Measurements from ENCODE around the gene HMGCS1.

The HMGCS1 gene

GRCh38 chr5:43312699-43313034, 545 bp downstream of the HMGCS1 start:
- Histone ChIP-seq H3K4me1 (ENCODE audit: insufficient read depth, low read length) (peaks cover 63% of the 10 kb centered on the region), H3K27me3 (ENCODE audit: insufficient read depth, low read length, poor library complexity) (no peaks in the 10 kb centered on the region), H3K79me2 (ENCODE audit: insufficient read depth, low read length) (peaks cover 56% of the 10 kb centered on the region), H3K9me3 (ENCODE audit: insufficient read depth, low read length, severe bottlenecking) (no peaks in the 10 kb centered on the region), H3K4me3 (ENCODE audit: low read depth in 1 of 2, low read length in 2 of 2) (peak overlapping the region; percentile 89 to 94), H4K20me1 (ENCODE audit: insufficient read depth, low read length) (peaks cover 50% of the 10 kb centered on the region), H3K4me2 (ENCODE audit: insufficient read depth, low read length) (peak overlapping the region; percentile 97), H2AFZ (ENCODE audit: low read depth, low read length) (peak overlapping the region; percentile 61), H3K9ac (ENCODE audit: low read depth, low read length) (peak overlapping the region; percentile 82), H3K27ac (ENCODE audit: low read length) (peak overlapping the region; percentile 86), H3K36me3 (ENCODE audit: insufficient read depth, low read length) (peaks cover 51% of the 10 kb centered on the region)
- DNase-seq (peak; percentile 60), ATAC-seq (ENCODE audit: insufficient read depth, low read depth) (peak; percentile 10)
- TF ChIP-seq CTCF (IDR thresholded peaks at IDR 0.05; ENCODE audit: borderline replicate concordance, extremely low read depth, low read length, poor library complexity, severe bottlenecking) (no peak), EZH2 (IDR thresholded peaks at IDR 0.05; ENCODE audit: borderline replicate concordance, low read depth, low read length, severe bottlenecking) (no peak)

GRCh38 chr5:43312076-43312661, 1.0 kb downstream of the HMGCS1 start:
- Histone ChIP-seq H3K27me3 (ENCODE audit: insufficient read depth, low read length, poor library complexity) (no peaks in the 10 kb centered on the region), H2AFZ (ENCODE audit: low read depth, low read length) (no peak overlapping the region), H4K20me1 (ENCODE audit: insufficient read depth, low read length) (peaks cover 54% of the 10 kb centered on the region), H3K27ac (ENCODE audit: low read length) (peak overlapping the region; percentile 86), H3K4me3 (ENCODE audit: low read depth in 1 of 2, low read length in 2 of 2) (peak overlapping the region; percentile 89 to 94), H3K79me2 (ENCODE audit: insufficient read depth, low read length) (peaks cover 61% of the 10 kb centered on the region), H3K9ac (ENCODE audit: low read depth, low read length) (peak overlapping the region; percentile 82), H3K4me1 (ENCODE audit: insufficient read depth, low read length) (peaks cover 68% of the 10 kb centered on the region), H3K36me3 (ENCODE audit: insufficient read depth, low read length) (peaks cover 54% of the 10 kb centered on the region), H3K4me2 (ENCODE audit: insufficient read depth, low read length) (peak overlapping the region; percentile 97), H3K9me3 (ENCODE audit: insufficient read depth, low read length, severe bottlenecking) (no peaks in the 10 kb centered on the region)
- no peak for DNase-seq
- no peak for ATAC-seq (ENCODE audit: insufficient read depth, low read depth)
- no peak for TF ChIP-seq CTCF (IDR thresholded peaks at IDR 0.05; ENCODE audit: borderline replicate concordance, extremely low read depth, low read length, poor library complexity, severe bottlenecking)
- TF ChIP-seq EZH2 (IDR thresholded peaks at IDR 0.05; ENCODE audit: borderline replicate concordance, low read depth, low read length, severe bottlenecking) = no peak

GRCh38 chr5:43309637-43310036, 3.6 kb downstream of the HMGCS1 start:
- H3K9ac ChIP-seq (ENCODE audit: low read depth, low read length) = peak overlapping the region; percentile 82
- H3K36me3 ChIP-seq (ENCODE audit: insufficient read depth, low read length) = peaks cover 71% of the 10 kb centered on the region
- H3K79me2 ChIP-seq (ENCODE audit: insufficient read depth, low read length) = peaks cover 86% of the 10 kb centered on the region
- H3K4me3 ChIP-seq (ENCODE audit: low read depth in 1 of 2, low read length in 2 of 2) = peak overlapping the region; percentile 7 to 94; a peak in 3 of 4 replicates
- TF ChIP-seq EZH2 (IDR thresholded peaks at IDR 0.05; ENCODE audit: borderline replicate concordance, low read depth, low read length, severe bottlenecking) (no peak), CTCF (IDR thresholded peaks at IDR 0.05; ENCODE audit: borderline replicate concordance, extremely low read depth, low read length, poor library complexity, severe bottlenecking) (no peak)
- no peak for ATAC-seq (ENCODE audit: insufficient read depth, low read depth)
- H3K4me2 ChIP-seq (ENCODE audit: insufficient read depth, low read length) = peak overlapping the region; percentile 97
- H3K4me1 ChIP-seq (ENCODE audit: insufficient read depth, low read length) = peaks cover 84% of the 10 kb centered on the region
- peak overlapping the region; percentile 60 for H3K27ac ChIP-seq (ENCODE audit: low read length)
- no peaks in the 10 kb centered on the region for H3K27me3 ChIP-seq (ENCODE audit: insufficient read depth, low read length, poor library complexity)
- peaks cover 70% of the 10 kb centered on the region for H4K20me1 ChIP-seq (ENCODE audit: insufficient read depth, low read length)
- no peak overlapping the region for H2AFZ ChIP-seq (ENCODE audit: low read depth, low read length)
- no peak for DNase-seq
- no peaks in the 10 kb centered on the region for H3K9me3 ChIP-seq (ENCODE audit: insufficient read depth, low read length, severe bottlenecking)

All from DND-41 (cell line).